C4-2B (cell line): Measurements from ENCODE around the gene ZNF385A.

ENCODE experiments used
- ZFX ChIP-seq: fragments of 450-650 bp; IDR thresholded peaks from 2 replicates; pipeline ENCODE4 v1.6.1; 2017
- TF ChIP-seq, protein P1 (sequence below): fragments of 450-650 bp; conservative IDR thresholded peaks from 2 replicates; pipeline ENCODE4 v1.5.1; 2017; ENCODE audit warnings: mild to moderate bottlenecking

DNA sequence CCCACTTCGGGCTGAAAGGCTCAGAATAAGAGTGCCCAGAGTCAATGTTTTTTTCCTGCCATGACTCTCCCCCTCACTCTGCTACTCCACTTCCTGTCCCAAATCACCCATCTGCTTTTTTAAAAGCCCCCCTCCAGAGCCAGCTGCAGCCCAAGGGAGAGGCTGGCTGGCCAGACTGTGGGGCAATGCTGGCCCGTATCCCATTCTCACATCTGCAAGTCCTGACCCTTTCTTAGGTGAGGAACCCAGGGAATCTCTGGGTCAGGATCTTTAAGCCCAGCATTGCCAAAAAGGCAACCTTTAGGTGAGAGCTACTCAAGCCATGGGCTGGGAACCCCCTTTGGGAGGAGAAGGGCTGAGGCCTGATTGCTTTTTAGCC is 36.2 kb upstream of the ZNF385A start:
- TF ChIP-seq, protein P1, sequence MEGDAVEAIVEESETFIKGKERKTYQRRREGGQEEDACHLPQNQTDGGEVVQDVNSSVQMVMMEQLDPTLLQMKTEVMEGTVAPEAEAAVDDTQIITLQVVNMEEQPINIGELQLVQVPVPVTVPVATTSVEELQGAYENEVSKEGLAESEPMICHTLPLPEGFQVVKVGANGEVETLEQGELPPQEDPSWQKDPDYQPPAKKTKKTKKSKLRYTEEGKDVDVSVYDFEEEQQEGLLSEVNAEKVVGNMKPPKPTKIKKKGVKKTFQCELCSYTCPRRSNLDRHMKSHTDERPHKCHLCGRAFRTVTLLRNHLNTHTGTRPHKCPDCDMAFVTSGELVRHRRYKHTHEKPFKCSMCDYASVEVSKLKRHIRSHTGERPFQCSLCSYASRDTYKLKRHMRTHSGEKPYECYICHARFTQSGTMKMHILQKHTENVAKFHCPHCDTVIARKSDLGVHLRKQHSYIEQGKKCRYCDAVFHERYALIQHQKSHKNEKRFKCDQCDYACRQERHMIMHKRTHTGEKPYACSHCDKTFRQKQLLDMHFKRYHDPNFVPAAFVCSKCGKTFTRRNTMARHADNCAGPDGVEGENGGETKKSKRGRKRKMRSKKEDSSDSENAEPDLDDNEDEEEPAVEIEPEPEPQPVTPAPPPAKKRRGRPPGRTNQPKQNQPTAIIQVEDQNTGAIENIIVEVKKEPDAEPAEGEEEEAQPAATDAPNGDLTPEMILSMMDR, result no peak
- no peak for TF ChIP-seq ZFX
